ENCODE data around the gene PRUNE2. TPM values are rescaled to one million over a fixed set of nuclear protein-coding genes. Genes with fewer than 3 reads are reported as not detected.

PRUNE2 gene
- total RNA-seq, 1 donor from 2014 or later, result 3.1 TPM

DNA sequence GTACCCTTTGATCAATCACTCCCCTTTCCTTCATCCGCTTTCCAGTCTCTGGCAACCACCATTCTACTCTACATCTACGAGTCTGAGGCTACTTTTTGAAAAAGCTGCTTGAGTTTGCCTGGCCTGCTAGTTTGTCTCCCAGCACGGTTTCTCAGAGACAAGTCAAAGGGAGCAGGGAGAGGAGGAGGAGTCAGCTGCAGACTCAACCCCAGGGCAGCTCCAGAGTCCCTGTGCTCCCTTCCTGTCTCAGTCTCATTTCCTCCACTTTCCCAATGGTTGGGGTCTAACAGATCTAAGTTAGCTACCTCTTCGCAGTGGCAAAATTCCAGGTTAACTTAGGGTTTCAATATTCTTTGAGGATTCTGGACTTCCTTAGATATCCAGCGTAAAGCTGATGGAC lies 221.7 kb downstream of the PRUNE2 start:
- Histone ChIP-seq H3K27me3 (ENCODE audit: low read depth) (peaks cover 17% of the 10 kb centered on the region), H3K4me3 (no peak overlapping the region), H3K36me3 (no peaks in the 10 kb centered on the region), H3K9me3 (replicated peaks) (peaks cover 4% of the 10 kb centered on the region), H3K27ac (replicated peaks) (no peak overlapping the region), H3K4me1 (no peaks in the 10 kb centered on the region)
- TF ChIP-seq, protein P1, sequence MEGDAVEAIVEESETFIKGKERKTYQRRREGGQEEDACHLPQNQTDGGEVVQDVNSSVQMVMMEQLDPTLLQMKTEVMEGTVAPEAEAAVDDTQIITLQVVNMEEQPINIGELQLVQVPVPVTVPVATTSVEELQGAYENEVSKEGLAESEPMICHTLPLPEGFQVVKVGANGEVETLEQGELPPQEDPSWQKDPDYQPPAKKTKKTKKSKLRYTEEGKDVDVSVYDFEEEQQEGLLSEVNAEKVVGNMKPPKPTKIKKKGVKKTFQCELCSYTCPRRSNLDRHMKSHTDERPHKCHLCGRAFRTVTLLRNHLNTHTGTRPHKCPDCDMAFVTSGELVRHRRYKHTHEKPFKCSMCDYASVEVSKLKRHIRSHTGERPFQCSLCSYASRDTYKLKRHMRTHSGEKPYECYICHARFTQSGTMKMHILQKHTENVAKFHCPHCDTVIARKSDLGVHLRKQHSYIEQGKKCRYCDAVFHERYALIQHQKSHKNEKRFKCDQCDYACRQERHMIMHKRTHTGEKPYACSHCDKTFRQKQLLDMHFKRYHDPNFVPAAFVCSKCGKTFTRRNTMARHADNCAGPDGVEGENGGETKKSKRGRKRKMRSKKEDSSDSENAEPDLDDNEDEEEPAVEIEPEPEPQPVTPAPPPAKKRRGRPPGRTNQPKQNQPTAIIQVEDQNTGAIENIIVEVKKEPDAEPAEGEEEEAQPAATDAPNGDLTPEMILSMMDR (IDR thresholded peaks at IDR 0.05; ENCODE audit: borderline replicate concordance), result no peak
- intact Hi-C loops (cut with micrococcal nuclease), result no loop called here
- no peak for DNase-seq

DNA sequence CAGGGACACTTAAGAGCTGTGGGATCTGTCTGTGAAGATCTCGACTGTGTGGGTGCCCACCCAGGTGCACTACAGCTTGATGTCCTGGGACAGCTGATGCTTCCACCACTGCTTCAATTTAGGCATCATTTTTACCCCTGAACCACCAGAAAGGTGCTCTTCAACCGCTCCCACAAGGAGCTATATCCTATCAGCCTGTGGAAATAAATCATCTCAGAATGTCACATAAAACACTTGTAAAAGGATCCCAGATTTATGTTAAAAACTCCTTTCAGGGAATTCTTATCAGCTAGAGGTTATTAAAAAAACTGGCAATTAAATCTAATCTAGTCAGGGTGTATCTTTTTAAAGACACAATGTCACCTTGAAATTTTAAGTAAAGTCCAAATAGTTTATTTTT lies 224.4 kb downstream of the PRUNE2 start:
- Histone ChIP-seq H3K4me1 (no peaks in the 10 kb centered on the region), H3K36me3 (no peaks in the 10 kb centered on the region), H3K27ac (replicated peaks) (no peak overlapping the region), H3K27me3 (ENCODE audit: low read depth) (peaks cover 3% of the 10 kb centered on the region), H3K9me3 (replicated peaks) (peaks cover 9% of the 10 kb centered on the region), H3K4me3 (no peak overlapping the region)
- intact Hi-C loops (cut with micrococcal nuclease), result no loop called here
- DNase-seq, result no peak
- TF ChIP-seq, protein P1 (IDR thresholded peaks at IDR 0.05; ENCODE audit: borderline replicate concordance), result no peak

DNA sequence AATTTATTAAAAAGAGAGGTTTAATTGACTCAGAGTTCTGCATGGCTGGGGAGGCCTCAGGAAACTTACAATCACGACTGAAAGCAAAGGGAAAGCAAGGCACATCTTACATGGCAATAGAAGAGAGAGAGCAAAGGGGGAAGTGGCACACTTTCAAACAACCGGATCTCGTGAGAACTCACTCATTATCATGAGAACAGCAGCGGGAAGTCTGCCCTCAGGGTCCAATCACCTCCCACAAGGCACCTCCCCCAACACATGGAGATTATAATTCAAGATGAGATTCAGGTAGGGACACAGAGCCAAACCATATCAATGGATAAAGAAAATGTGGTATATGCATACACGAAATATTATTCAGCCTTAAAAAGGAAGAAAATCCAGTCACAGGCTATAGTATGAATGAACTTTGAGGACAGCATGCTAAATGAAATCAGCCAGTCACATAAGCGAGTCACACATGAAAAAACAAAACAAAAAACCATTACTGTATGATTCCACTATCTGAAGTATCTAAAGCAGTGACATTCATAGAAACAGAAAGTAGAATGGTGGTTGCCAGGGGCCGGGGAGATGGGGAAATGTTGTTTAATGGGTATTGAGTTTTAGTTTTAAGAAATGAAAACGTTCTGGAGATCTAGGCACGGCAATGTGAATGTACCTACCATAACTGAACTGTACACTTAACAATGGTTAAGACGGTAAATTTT lies 225.0 kb downstream of the PRUNE2 start:
- Histone ChIP-seq H3K9me3 (replicated peaks) (peaks cover 9% of the 10 kb centered on the region), H3K4me1 (no peaks in the 10 kb centered on the region), H3K4me3 (no peak overlapping the region), H3K36me3 (no peaks in the 10 kb centered on the region), H3K27me3 (ENCODE audit: low read depth) (no peaks in the 10 kb centered on the region), H3K27ac (replicated peaks) (no peak overlapping the region)
- DNase-seq, result no peak
- TF ChIP-seq, protein P1 (IDR thresholded peaks at IDR 0.05; ENCODE audit: borderline replicate concordance), result no peak
- intact Hi-C loops (cut with micrococcal nuclease), result no loop called here

DNA sequence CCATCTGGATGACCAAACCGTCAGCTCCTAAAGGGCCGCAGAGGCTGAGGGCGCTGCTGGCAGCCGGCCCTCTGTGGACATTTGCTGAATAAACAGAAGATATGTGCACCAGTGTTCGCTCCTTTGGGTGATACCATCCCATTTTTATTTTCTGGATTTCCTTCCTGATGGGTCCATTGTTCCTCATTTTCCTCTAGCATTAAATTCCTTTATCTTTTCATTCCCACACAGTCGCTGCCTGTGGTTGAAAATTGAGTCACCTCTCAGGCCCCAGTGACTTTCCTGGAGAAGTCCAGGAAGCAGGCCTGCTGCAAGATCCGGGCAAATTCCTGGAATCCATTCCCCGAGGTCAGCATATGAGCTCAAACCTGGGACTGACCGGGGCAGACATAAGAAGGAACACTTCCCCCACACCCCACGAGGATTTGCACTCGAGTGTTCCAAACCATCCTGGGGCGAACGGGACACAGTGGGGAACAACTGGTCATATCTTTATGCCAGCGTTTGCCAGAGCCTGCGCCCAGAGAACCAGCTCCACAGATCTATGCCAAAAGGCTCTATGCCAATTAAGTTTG lies 228.3 kb downstream of the PRUNE2 start:
- no peak for DNase-seq

DNA sequence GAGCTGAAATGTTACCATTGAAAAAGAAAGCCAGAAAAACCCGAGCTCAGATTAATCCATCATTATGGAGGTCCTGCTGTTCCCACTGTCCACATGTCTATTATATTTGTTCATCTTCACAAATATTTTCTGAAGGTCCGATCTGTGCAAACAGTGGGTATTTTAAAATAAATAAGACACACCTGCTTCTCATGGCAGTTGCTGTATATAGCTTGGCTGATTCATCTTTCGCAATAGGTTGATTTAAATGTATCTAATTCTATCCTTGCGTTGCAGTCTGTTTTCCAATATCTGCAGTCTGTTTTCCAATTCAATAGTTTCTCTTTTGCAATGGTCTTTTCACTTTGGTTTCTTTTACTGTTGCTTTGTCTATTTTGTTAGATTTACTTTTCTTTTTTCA lies 229.1 kb downstream of the PRUNE2 start:
- intact Hi-C loops (cut with micrococcal nuclease), result no loop called here
- TF ChIP-seq, protein P1 (IDR thresholded peaks at IDR 0.05; ENCODE audit: borderline replicate concordance), result no peak
- H3K9me3 ChIP-seq (replicated peaks), result peaks cover 12% of the 10 kb centered on the region
- H3K27ac ChIP-seq (replicated peaks), result no peak overlapping the region
- H3K4me3 ChIP-seq, result no peak overlapping the region
- no peaks in the 10 kb centered on the region for H3K27me3 ChIP-seq (ENCODE audit: low read depth)
- H3K36me3 ChIP-seq, result no peaks in the 10 kb centered on the region
- DNase-seq, result no peak
- no peaks in the 10 kb centered on the region for H3K4me1 ChIP-seq

More for the DNA sequence above, 228.3 kb downstream of the PRUNE2 start:
- TF ChIP-seq, protein P1 (IDR thresholded peaks at IDR 0.05; ENCODE audit: borderline replicate concordance), result no peak
- intact Hi-C loops (cut with micrococcal nuclease), result no loop called here
- Histone ChIP-seq H3K9me3 (replicated peaks) (peaks cover 12% of the 10 kb centered on the region), H3K36me3 (no peaks in the 10 kb centered on the region), H3K4me1 (no peaks in the 10 kb centered on the region), H3K27me3 (ENCODE audit: low read depth) (no peaks in the 10 kb centered on the region), H3K27ac (replicated peaks) (no peak overlapping the region), H3K4me3 (no peak overlapping the region)
